SK-N-DZ (cell line): ENCODE measurements around the gene TBC1D5.

Source experiments
- DNase-seq: peaks from one replicate; pipeline ENCODE4 v3.0.0-alpha.2; 2015; ENCODE audit warnings: low spot score

Gene TBC1D5

GRCh38 chr3:17181413-17181907 lies 561.0 kb downstream of the TBC1D5 start:
- no peak for DNase-seq

- DNase-seq, result no peak
These were observed 562.8 kb downstream of the TBC1D5 start for GRCh38 chr3:17179381-17180205.

- DNase-seq, result no peak
These were observed 565.7 kb downstream of the TBC1D5 start for GRCh38 chr3:17176757-17177156.

GRCh38 chr3:17175187-17175807 lies 567.1 kb downstream of the TBC1D5 start:
- DNase-seq, result no peak

GRCh38 chr3:17166369-17166768 lies 576.1 kb downstream of the TBC1D5 start:
- no peak for DNase-seq

- DNase-seq, result no peak
These were observed 580.3 kb downstream of the TBC1D5 start for GRCh38 chr3:17162116-17162515.

GRCh38 chr3:17160597-17160996 lies 581.8 kb downstream of the TBC1D5 start:
- no peak for DNase-seq

GRCh38 chr3:17158941-17159682 lies 583.3 kb downstream of the TBC1D5 start:
- DNase-seq, result no peak

GRCh38 chr3:17157713-17158112 lies 584.7 kb downstream of the TBC1D5 start:
- DNase-seq, result no peak

GRCh38 chr3:17156864-17157263 lies 585.6 kb downstream of the TBC1D5 start:
- DNase-seq, result no peak

GRCh38 chr3:17155951-17156350 lies 586.5 kb downstream of the TBC1D5 start:
- no peak for DNase-seq

GRCh38 chr3:17154941-17155340 lies 587.5 kb downstream of the TBC1D5 start:
- DNase-seq, result no peak

- no peak for DNase-seq
These were observed 588.2 kb downstream of the TBC1D5 start for GRCh38 chr3:17154221-17154620.

GRCh38 chr3:17153209-17153608 lies 589.2 kb downstream of the TBC1D5 start:
- no peak for DNase-seq

- no peak for DNase-seq
These were observed 590.6 kb downstream of the TBC1D5 start for GRCh38 chr3:17151598-17152373.

GRCh38 chr3:17149076-17149475 lies 593.4 kb downstream of the TBC1D5 start:
- no peak for DNase-seq

- DNase-seq, result no peak
These were observed 597.8 kb downstream of the TBC1D5 start for GRCh38 chr3:17144665-17144993.

GRCh38 chr3:17143893-17144664 lies 598.4 kb downstream of the TBC1D5 start:
- DNase-seq, result no peak

GRCh38 chr3:17142516-17142915 lies 599.9 kb downstream of the TBC1D5 start:
- DNase-seq, result no peak

- no peak for DNase-seq
These were observed 600.7 kb downstream of the TBC1D5 start for GRCh38 chr3:17141699-17142098.
